ENCODE measurements around the gene IFNE. TPM values are rescaled to one million over a fixed set of nuclear protein-coding genes. Genes with fewer than 3 reads are reported as not detected.

IFNE gene
- total RNA-seq, 1 donor = 18.3 TPM

DNA sequence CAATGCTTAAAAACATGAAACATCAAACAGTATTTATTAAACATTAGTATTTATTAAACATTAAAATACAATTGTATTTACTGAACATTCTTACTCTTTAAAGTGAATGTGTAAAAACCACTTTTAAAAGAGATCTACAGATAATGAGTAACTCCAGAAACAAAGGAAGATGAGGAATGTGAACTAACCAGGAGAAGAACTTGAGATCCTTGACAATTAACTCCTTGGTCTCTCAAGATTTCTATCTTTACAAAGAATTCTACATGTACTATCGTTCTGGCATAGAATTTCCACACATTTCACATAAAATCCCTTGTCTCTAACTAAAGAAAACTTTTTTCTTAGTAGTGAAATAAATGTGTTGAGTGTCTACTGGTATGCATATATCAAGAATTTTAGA is 28.7 kb upstream of the IFNE start:
- no peak overlapping the region for H3K4me3 ChIP-seq (ENCODE audit: low read depth, low read length)
- no peak for DNase-seq (ENCODE audit: low read depth)
- TF ChIP-seq, protein P1, sequence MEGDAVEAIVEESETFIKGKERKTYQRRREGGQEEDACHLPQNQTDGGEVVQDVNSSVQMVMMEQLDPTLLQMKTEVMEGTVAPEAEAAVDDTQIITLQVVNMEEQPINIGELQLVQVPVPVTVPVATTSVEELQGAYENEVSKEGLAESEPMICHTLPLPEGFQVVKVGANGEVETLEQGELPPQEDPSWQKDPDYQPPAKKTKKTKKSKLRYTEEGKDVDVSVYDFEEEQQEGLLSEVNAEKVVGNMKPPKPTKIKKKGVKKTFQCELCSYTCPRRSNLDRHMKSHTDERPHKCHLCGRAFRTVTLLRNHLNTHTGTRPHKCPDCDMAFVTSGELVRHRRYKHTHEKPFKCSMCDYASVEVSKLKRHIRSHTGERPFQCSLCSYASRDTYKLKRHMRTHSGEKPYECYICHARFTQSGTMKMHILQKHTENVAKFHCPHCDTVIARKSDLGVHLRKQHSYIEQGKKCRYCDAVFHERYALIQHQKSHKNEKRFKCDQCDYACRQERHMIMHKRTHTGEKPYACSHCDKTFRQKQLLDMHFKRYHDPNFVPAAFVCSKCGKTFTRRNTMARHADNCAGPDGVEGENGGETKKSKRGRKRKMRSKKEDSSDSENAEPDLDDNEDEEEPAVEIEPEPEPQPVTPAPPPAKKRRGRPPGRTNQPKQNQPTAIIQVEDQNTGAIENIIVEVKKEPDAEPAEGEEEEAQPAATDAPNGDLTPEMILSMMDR (IDR thresholded peaks at IDR 0.05; ENCODE audit: insufficient read depth, low read length) = no peak

DNA sequence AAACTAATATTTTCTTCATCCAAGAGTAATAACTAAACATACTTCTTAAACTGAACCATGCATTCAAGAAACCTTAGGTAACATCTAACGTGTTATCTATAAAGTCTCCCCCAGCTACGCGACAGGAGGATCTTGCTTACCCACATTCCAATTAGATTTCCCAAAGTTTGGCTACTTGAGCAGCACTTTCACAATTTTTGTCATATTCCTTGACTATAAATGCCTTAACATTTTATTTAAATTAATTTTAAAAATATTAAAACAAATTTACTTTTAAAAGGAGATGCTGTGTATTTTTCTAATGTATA is 25.3 kb upstream of the IFNE start:
- no peak overlapping the region for H3K4me3 ChIP-seq (ENCODE audit: low read depth, low read length)
- peak; percentile 51 for DNase-seq (ENCODE audit: low read depth)
- TF ChIP-seq, protein P1 (IDR thresholded peaks at IDR 0.05; ENCODE audit: insufficient read depth, low read length) = no peak

DNA sequence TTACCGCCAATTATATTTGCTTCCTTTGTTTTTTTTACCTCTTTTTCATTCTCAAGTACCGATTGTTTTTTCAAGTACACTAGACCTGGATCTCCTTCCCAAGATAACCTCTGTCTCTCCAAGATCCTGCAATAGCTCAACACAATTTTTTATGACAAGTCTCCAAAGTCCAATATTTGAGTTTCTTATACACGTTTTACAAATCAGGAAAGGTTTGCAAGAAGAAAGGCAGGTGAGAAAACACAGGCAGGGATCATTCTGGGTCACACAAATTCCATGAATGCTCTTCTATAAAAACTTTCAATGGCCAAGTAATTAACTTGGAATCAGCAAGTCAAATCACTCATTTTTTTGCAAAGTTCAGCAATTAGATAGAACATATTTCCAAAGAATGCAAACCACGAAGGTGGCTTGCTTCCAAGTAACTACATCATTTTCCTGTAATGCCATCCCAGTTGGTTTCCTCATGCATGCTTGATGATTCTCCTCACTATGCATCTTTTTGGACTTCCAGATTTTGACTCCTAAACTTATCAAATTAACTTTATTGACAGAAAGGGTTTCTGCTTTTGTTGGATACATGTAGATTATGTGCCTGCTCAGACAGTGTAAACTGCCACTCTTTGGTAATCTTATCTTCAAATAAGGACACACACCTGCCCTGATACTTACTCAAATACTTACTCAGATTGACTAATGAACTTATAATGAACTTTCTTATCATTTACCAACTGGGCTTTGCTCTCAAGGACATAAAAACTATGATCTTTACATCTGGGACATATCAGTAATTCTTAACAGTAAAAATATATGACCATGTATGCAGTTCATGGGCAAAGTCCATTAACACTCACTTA is 24.7 kb upstream of the IFNE start:
- H3K4me3 ChIP-seq (ENCODE audit: low read depth, low read length) = no peak overlapping the region
- TF ChIP-seq, protein P1 (IDR thresholded peaks at IDR 0.05; ENCODE audit: insufficient read depth, low read length) = no peak
- peak; percentile 96 for DNase-seq (ENCODE audit: low read depth)

DNA sequence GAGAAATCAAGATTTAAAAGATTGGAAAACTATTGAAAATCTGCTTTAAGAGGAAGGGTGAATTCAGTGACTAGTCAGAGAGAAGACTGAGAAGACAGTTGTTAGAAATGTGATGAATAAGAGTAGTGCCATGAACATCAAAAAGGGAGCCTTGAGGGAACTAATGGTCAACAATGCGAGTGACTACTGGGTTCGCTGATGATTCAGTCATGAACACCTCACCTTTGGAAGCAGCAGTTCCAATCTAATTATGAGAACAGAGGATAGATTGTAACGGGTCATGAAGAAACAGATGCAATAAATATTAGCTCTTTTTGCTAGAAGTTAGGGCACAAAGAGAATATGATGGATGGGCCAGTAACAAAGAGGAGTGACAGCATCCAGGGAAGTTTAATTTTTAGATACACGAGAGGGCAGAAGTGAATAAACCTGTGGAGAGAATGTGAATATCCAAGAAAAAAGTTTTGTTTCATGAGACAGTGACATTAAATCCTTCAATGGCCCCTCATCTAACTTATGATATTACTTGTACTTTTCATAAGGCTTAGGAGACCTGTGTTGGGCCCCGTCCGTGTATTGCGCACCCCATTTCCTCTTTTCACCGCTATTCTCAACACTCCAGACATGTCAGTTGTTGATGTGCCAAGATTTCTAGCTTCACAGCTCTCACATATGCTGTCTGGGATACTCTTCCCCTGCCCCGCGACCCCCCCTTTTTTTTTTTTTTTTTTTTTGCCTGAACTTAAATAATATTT is 23.5 kb upstream of the IFNE start:
- H3K4me3 ChIP-seq (ENCODE audit: low read depth, low read length) = no peak overlapping the region
- TF ChIP-seq, protein P1 (IDR thresholded peaks at IDR 0.05; ENCODE audit: insufficient read depth, low read length) = no peak
- no peak for DNase-seq (ENCODE audit: low read depth)

DNA sequence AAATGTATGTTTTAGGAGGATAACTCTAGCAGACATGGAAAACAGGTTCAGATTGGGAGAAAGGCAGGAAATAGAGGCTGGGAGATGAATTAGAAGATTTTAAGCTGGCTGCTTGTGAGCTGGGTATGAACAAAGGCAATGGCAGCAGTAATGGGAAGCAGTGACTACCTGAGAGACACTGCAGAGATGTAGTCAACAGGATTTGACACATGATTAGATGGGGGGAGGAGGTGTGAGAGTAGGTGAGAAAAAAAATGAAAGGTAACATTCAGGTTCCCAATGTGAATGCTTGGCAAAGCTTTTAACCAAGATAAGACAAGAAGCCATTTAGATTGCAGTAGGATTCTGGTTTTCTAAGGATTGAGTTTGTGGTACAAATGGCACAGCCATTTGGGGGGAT is 22.8 kb upstream of the IFNE start:
- no peak overlapping the region for H3K4me3 ChIP-seq (ENCODE audit: low read depth, low read length)
- TF ChIP-seq, protein P1 (IDR thresholded peaks at IDR 0.05; ENCODE audit: insufficient read depth, low read length) = no peak
- DNase-seq (ENCODE audit: low read depth) = no peak

DNA sequence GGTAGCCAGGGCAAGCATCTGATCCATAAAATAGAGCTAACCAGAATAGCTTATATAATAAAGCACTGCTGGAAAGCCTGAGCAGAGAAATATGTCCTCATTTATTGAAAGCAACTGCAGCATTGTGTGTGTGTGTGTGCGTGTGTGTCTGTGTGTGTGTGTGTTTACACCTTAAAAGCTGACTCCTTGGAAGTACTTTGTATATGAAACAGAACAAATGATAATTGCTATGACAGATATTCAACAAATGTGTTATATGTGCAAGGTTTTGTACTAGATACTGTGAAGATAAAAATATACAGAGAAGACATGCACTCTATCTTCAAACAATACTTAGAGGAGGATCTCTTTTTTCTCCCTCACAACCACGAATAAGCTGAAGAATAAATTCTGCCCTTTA is 22.0 kb upstream of the IFNE start:
- H3K4me3 ChIP-seq (ENCODE audit: low read depth, low read length) = no peak overlapping the region
- DNase-seq (ENCODE audit: low read depth) = no peak
- TF ChIP-seq, protein P1 (IDR thresholded peaks at IDR 0.05; ENCODE audit: insufficient read depth, low read length) = no peak
